ENCODE results near the gene SLC8A1. TPM values are rescaled to one million over a fixed set of nuclear protein-coding genes. Genes with fewer than 3 reads are reported as not detected.

Gene SLC8A1
- total and polyA plus RNA-seq, 10 of the 15 experiments (the other 5 are each of a cell fraction or from before 2014, with no cell fraction given), result under 0.01 to 1.2 (median 0.01) TPM; not detected in 3

GRCh38 chr2:40458271-40458794, 6.4 kb upstream of the SLC8A1 start:
- Histone ChIP-seq H3K4me1 (ENCODE audit: control insufficient read depth, insufficient read depth, low read length) (no peaks in the 10 kb centered on the region), H3K9me3 (replicated peaks; ENCODE audit: control insufficient read depth, insufficient read depth, low read length) (no peaks in the 10 kb centered on the region), H3K27ac (ENCODE audit: control insufficient read depth, insufficient read depth) (no peak overlapping the region), H4K20me1 (ENCODE audit: control insufficient read depth, insufficient read depth) (no peaks in the 10 kb centered on the region), H3K9ac (ENCODE audit: control insufficient read depth, insufficient read depth, low read length) (no peak overlapping the region), H2AFZ (ENCODE audit: control insufficient read depth, low read depth, low read length) (no peak overlapping the region), H3K4me2 (ENCODE audit: control insufficient read depth, insufficient read depth) (no peak overlapping the region), H3K27me3 (replicated peaks in 1 of 2; ENCODE audit: control insufficient read depth in 2 of 2, insufficient read depth in 2 of 2, low read length in 1 of 2) (no peaks in the 10 kb centered on the region), H3K79me2 (ENCODE audit: control insufficient read depth, insufficient read depth, low read length) (no peaks in the 10 kb centered on the region), H3K4me3 (no peak overlapping the region), H3K36me3 (ENCODE audit: control insufficient read depth in 2 of 2, insufficient read depth in 2 of 2, low read length in 1 of 2) (no peaks in the 10 kb centered on the region)
- FAIRE-seq, result no peak
- no TSS peak for BruUV-seq (replicated peaks)
- POLR2A ChIA-PET, result no interaction called here
- in situ Hi-C loops (cut with MboI) (no loop called here), intact Hi-C loops (cut with micrococcal nuclease; ENCODE audit: unreplicated experiment) (no loop called here)
- 27% methylated on average over 6 of the region's 6 CpGs for WGBS (ENCODE audit: insufficient coverage, insufficient replicate concordance, low lambda C conversion rate, missing lambda C conversion rate)
- RAD21 ChIA-PET (ENCODE audit: unreplicated experiment), result no interaction called here
- SMC1A ChIA-PET (ENCODE audit: uncharacterized antibody, unreplicated experiment), result interaction anchor here (0.7 to 2.0 kb wide), 3 partner anchors 9 to 30 kb away, joined by 3 to 6 read pairs (median 3); no protein-coding TSS in a partner anchor
- CTCF ChIA-PET, result interaction anchor here (1.5 to 1.8 kb wide), 2 partner anchors 10 to 97 kb away, joined by 3 to 11 read pairs; no protein-coding TSS in a partner anchor
- no peak for ATAC-seq
- no peak for DNase-seq (ENCODE audit: low read depth, low spot score)
- no peak for TF ChIP-seq CUX1 (IDR thresholded peaks at IDR 0.05; ENCODE audit: insufficient replicate concordance, low read depth, low read length)
- TF ChIP-seq MTA2 (IDR thresholded peaks at IDR 0.05; ENCODE audit: low read depth), result no peak
- TF ChIP-seq ZBTB33 (IDR thresholded peaks at IDR 0.05), result no peak
- TF ChIP-seq SKIL (IDR thresholded peaks at IDR 0.05; ENCODE audit: low read depth, poor library complexity, severe bottlenecking), result no peak
- no peak for TF ChIP-seq BCL3 (IDR thresholded peaks at IDR 0.05; ENCODE audit: borderline replicate concordance, insufficient read depth, low read depth, low read length, poor library complexity, severe bottlenecking)
- no peak for TF ChIP-seq HDAC2 (IDR thresholded peaks at IDR 0.05)
- no peak for TF ChIP-seq FOXM1 (IDR thresholded peaks at IDR 0.05; ENCODE audit: low read depth, low read length)
- TF ChIP-seq KDM1A (IDR thresholded peaks at IDR 0.05; ENCODE audit: borderline replicate concordance), result no peak
- TF ChIP-seq JUNB (IDR thresholded peaks at IDR 0.05), result no peak
- TF ChIP-seq ATF2 (IDR thresholded peaks at IDR 0.05; ENCODE audit: low read length), result no peak
- TF ChIP-seq CHD1 (IDR thresholded peaks at IDR 0.05; ENCODE audit: low read depth, low read length), result no peak
- TF ChIP-seq CREB1 (IDR thresholded peaks at IDR 0.05; ENCODE audit: low read depth), result no peak

Measured in GM12878 (cell line).